C4-2B (cell line): ENCODE results near the gene FBP1.

Experiments
- H3K27ac ChIP-seq: fragments of 450-650 bp; 2 replicates; pipeline ENCODE4 v1.5.1; 2017
- ZFX ChIP-seq: fragments of 450-650 bp; IDR thresholded peaks from 2 replicates; pipeline ENCODE4 v1.6.1; 2017
- TF ChIP-seq, protein P1 (sequence below): fragments of 450-650 bp; conservative IDR thresholded peaks from 2 replicates; pipeline ENCODE4 v1.5.1; 2017; ENCODE audit warnings: mild to moderate bottlenecking

Gene FBP1

DNA sequence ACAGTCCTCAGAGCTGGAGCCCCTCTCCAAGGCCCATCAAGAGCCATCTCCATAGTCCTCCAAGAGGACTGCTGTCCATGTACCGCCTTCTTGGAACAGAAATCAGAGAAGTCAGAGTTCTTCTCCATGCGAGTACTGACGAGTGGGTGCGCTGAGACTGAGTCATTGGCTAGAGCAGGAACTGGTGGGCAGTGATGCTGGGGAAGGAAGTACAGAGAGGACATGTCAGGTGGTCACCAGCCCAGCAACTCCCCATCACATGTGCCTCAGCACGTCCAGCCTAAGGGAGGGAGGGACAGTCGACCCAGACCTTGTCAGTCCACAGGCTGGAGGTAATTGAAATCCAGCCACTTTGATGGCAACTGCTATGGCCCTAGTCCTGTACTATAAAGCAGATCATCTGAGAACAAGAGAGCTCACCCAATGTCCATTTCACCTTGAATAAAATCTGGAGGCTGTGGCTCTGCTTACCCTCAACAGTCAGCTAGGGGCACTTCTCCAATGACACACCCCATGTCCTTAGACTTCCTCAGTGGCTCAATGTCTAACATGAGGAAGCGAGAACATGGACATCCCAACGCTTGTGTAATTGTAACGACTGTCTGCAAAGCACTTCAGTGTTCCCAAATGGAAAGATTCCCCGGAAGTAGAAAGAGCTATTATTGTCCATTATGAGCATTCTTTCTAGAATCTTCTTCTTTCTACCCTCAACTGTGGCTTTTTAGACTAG lies 15.0 kb upstream of the FBP1 start:
- no peak overlapping the region for H3K27ac ChIP-seq
- TF ChIP-seq, protein P1, sequence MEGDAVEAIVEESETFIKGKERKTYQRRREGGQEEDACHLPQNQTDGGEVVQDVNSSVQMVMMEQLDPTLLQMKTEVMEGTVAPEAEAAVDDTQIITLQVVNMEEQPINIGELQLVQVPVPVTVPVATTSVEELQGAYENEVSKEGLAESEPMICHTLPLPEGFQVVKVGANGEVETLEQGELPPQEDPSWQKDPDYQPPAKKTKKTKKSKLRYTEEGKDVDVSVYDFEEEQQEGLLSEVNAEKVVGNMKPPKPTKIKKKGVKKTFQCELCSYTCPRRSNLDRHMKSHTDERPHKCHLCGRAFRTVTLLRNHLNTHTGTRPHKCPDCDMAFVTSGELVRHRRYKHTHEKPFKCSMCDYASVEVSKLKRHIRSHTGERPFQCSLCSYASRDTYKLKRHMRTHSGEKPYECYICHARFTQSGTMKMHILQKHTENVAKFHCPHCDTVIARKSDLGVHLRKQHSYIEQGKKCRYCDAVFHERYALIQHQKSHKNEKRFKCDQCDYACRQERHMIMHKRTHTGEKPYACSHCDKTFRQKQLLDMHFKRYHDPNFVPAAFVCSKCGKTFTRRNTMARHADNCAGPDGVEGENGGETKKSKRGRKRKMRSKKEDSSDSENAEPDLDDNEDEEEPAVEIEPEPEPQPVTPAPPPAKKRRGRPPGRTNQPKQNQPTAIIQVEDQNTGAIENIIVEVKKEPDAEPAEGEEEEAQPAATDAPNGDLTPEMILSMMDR: no peak
- TF ChIP-seq ZFX: no peak

DNA sequence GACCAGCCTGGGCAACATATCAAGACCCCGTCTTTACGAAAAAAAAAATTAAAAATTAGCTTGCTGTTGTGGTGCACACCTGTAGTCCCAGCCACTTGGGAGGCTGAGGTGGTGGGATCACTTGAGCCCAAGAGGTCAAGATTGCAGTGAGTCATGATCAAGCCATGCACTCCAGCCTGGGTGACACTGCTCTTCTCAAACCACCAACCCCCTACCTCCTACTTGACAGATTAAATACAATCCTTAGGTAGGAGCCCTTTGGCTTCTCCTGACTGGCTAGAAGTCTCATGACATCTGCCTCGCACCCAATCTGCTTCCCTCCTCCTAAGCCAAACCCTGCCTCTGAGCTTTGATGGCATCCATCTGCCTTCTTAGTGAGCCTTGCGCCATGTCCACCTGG lies 11.6 kb upstream of the FBP1 start:
- no peak overlapping the region for H3K27ac ChIP-seq
- no peak for TF ChIP-seq ZFX
- TF ChIP-seq, protein P1: no peak

DNA sequence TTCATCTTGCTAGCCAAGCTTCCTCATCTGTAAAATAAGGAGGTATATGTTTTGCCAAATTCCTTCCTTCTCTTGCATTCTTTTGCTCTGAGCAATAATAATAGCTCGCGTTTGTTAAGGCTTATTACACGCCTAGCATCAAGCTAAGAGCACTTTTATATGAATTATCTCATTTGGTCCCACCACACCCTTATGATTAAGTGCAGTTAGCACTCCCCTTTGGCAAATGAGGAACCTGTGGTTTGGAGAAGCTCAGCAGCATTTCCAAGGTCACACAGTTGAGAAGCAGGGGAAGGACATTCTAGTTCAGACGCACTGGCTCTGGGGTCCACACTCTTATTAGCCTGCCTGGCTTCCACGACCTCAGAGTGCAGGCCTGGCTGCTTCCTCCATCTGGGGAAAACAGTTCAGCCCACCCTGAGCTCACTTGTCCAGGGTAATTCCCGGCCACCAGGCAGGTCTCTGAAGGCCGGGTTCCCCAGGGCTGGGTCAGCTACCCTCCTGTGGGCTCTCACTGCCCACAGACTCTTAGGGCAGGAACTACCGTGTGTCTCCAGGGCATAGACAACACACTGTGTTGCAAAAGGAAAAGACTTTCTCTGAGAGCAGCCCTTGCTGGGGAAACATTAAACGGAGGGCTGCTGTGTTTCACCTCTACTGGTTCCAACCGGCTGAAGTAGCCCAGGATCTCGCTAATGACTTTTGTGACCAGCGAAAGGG lies 9.9 kb upstream of the FBP1 start:
- TF ChIP-seq ZFX: no peak
- TF ChIP-seq, protein P1: no peak
- H3K27ac ChIP-seq: no peak overlapping the region

DNA sequence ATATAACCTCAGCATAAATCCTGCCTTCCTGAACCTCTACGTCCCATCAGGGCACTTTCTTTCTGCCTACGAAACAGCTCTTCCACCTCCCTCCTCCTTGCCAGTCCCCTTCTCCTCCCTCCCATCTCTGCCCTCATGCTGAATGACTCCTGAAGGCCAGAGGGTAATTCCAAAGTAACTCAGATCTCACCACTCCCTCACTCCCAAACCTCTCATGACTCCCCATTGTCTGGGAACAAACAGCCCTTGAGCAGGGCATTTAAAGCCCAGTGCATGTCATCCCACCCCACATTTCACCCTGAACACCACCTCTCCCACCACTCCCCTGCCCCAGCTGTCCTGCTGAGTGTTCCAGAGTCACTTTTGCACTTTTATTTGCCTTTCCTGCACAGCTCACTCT lies 8.9 kb upstream of the FBP1 start:
- TF ChIP-seq, protein P1: no peak
- no peak for TF ChIP-seq ZFX
- H3K27ac ChIP-seq: no peak overlapping the region

DNA sequence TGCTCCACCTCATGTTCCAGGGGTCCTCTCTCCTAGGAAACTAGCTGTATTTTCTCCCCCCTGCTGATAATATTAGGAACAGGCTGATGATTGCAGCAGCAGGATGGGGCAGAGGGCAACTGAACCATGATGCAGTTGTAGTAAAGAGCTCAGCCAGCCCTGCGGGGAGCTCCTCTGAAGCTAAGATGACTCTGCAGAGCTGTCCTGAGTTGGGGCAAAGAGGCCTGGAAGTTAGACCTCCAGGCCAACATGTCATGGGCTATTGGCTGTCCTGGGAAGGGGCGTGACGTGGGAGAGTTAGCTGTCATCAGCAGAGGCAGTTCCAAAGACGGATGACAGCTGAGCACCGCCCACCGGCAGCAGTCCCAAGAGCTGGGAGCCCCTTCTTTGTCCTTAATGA lies 6.6 kb upstream of the FBP1 start:
- no peak overlapping the region for H3K27ac ChIP-seq
- TF ChIP-seq ZFX: no peak
- TF ChIP-seq, protein P1: no peak

DNA sequence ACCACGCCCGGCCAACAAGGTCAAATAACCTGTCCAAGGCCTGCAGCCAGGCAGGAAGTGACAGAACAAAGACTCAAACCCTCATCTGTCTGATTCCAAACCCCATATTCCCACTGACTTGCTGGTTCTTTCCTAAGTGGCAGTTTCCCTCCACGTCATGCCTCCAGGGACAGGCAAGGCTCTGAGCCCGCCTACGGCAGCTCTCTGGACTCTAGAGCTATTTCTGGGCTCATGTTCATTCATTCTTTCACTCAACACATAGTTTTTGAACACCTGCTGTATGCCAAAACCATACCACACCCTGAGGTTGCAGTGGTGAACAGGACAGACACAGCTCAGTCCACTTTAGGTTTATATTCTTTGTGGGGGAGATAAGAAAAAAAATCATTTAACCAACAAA lies 5.2 kb upstream of the FBP1 start:
- TF ChIP-seq ZFX: no peak
- TF ChIP-seq, protein P1: no peak
- H3K27ac ChIP-seq: no peak overlapping the region

DNA sequence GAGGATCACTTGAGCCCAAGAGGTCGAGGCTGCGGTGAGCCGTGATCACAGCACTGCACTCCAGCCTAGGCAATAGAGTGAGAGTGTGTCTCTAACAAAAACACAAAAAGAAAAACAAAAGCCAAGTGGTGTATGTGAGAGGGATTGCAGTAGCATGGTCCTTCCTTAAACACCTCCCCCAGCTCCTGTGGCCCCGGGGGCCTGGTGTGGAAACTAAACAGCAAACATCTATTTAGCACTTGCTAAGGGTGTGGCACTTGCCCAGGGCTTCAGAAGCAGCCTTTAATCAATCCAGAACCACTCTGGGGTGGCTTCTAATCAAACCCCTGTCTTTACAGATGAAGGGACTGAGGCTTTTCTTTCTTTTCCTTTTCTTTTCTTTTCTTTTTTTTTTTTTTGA lies 4.4 kb upstream of the FBP1 start:
- H3K27ac ChIP-seq: no peak overlapping the region
- TF ChIP-seq, protein P1: no peak
- TF ChIP-seq ZFX: no peak
